ENCODE measurements around the gene PIGQ. TPM values are rescaled to one million over a fixed set of nuclear protein-coding genes. Genes with fewer than 3 reads are reported as not detected.

PIGQ gene
- total RNA-seq, 2 donors from 2014 or later, result 25.6 to 59.3 TPM

DNA sequence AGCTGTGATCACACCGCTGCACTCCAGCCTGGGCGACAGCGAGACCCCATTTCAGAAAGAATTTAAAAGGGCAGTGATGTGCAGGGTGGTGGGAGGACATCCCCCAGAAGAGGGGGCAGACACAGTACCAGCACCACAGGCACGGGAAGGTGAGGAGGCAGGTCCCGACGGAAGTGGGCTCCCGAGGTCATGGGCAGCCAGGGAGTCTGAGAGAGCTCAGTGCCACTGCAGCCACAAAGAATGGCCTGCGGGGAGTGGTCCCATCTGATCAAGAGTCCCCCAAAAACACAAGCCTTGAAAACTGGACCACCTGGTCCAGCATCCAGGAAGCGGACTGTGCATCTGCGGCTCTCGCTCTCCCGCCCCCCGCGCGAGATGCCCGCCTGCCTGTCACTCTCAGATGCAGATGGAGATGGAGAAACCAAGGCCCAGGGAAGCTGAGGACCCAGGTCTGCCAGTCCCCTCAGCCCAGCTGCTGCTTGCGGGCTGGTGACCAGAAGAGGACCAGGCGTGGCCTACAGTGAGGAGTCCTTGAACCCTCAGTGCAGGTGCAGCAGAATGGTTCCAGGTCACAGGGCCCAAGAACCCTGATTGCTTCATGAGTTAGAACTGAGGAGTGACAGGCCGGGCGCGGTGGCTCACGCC lies 46.5 kb upstream of the PIGQ start:
- intact Hi-C loops (cut with DNase I), result no loop called here
- H3K9ac ChIP-seq (ENCODE audit: low read depth in 2 of 2, low read length in 2 of 2), result no peak overlapping the region
- no peaks in the 10 kb centered on the region for H3K9me3 ChIP-seq
- H3K4me3 ChIP-seq, result no peak overlapping the region
- H3K4me1 ChIP-seq, result peaks cover 15% of the 10 kb centered on the region
- TF ChIP-seq, protein P1, sequence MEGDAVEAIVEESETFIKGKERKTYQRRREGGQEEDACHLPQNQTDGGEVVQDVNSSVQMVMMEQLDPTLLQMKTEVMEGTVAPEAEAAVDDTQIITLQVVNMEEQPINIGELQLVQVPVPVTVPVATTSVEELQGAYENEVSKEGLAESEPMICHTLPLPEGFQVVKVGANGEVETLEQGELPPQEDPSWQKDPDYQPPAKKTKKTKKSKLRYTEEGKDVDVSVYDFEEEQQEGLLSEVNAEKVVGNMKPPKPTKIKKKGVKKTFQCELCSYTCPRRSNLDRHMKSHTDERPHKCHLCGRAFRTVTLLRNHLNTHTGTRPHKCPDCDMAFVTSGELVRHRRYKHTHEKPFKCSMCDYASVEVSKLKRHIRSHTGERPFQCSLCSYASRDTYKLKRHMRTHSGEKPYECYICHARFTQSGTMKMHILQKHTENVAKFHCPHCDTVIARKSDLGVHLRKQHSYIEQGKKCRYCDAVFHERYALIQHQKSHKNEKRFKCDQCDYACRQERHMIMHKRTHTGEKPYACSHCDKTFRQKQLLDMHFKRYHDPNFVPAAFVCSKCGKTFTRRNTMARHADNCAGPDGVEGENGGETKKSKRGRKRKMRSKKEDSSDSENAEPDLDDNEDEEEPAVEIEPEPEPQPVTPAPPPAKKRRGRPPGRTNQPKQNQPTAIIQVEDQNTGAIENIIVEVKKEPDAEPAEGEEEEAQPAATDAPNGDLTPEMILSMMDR (IDR thresholded peaks at IDR 0.05), result no peak
- H3K36me3 ChIP-seq, result no peaks in the 10 kb centered on the region
- H3K27ac ChIP-seq, result no peak overlapping the region
- H3K27me3 ChIP-seq, result no peaks in the 10 kb centered on the region
- DNase-seq, result no peak

DNA sequence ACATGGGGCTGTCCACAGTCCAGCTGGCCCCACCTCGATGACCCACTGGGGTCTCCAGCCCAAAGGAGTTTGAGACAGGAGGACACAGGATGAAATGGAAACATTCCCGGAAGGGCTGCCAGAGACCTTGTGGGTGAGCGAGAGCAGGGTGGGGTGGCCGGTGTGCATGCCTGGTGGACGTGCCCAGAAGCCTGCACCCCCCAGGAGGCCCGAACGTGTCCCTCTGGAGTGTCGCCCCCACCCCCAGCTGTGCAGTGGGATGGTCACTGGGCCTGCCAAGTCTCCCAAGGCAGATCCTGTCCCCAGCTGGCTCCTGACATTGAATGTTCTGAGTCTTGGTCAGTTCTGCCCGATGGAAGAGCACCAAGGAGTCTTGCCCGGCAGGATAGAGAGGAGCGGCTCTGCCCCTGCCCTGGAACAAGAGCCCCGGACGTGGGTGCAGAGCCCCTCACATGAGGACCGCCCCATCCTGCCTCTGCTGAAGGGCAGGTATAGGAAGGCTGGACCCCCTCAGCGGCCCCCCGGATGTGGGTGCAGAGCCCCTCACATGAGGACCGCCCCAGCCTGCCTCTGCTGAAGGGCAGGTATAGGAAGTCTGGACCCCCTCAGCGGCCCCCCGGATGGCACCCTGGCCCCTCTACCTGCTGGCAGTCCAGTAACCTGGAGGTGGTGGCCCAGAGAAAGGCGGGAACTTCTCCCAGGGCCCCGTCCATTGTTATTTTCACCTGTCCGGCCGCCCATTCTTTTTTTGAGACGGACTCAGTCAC lies 45.3 kb upstream of the PIGQ start:
- no peak for DNase-seq
- Histone ChIP-seq H3K4me3 (no peak overlapping the region), H3K27ac (no peak overlapping the region), H3K4me1 (peaks cover 19% of the 10 kb centered on the region), H3K36me3 (no peaks in the 10 kb centered on the region), H3K9me3 (no peaks in the 10 kb centered on the region), H3K9ac (ENCODE audit: low read depth in 2 of 2, low read length in 2 of 2) (no peak overlapping the region), H3K27me3 (no peaks in the 10 kb centered on the region)
- TF ChIP-seq, protein P1 (IDR thresholded peaks at IDR 0.05), result no peak
- intact Hi-C loops (cut with DNase I), result no loop called here

DNA sequence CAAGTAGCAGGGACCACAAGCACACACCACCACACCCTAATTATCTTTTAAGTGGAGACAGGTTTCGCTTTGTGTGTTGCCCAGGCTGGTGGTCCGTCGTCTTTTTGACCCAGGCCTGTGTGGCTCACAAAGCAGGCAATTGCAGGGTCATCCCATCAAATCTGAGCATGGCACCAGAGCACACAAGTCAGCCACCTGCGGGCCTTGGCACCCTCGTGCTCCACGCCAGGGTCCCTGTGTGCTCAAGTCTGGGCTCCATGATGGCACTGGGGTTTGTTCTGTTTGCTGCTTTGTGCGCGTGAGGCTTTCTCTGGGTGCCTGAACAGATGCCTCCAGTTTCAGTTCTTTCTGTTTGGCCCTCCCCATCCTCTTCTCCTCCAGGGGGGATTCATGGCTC lies 44.6 kb upstream of the PIGQ start:
- intact Hi-C loops (cut with DNase I), result no loop called here
- H3K9me3 ChIP-seq, result no peaks in the 10 kb centered on the region
- no peaks in the 10 kb centered on the region for H3K27me3 ChIP-seq
- no peaks in the 10 kb centered on the region for H3K36me3 ChIP-seq
- H3K27ac ChIP-seq, result no peak overlapping the region
- no peak overlapping the region for H3K4me3 ChIP-seq
- DNase-seq, result no peak
- no peak overlapping the region for H3K9ac ChIP-seq (ENCODE audit: low read depth in 2 of 2, low read length in 2 of 2)
- TF ChIP-seq, protein P1 (IDR thresholded peaks at IDR 0.05), result no peak
- peaks cover 25% of the 10 kb centered on the region for H3K4me1 ChIP-seq

DNA sequence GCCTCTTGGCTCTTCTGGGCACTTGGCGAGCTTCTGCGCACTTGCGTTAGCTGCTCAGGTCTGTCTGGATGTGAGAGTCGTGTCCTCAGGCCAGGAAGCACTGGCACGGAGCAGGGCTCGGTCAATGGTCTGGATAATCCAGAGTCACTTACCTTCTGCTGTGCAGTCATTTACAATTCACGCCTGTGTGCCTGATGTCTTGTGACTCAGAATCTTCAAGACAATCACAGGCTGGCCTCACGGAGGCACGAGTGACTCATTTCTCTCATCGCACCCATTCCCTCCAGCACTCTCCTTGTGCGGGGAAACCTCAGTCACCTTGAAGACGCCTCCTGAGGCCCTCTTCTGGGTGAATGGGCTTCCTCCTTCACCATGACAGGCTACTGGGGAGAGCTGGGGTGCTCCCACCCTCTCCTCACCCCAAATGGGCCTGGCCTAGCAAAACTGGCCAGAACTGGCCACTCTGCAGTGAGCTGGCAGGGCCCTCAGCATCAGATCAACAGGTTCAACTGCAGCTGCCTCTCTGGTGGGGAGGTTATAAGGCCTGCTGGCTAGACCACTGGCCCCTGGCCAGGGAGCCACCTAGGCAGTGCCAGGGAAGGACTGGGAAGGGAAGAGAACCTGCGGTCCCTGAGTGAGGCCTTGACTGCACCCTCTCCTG lies 44.1 kb upstream of the PIGQ start:
- Histone ChIP-seq H3K9ac (ENCODE audit: low read depth in 2 of 2, low read length in 2 of 2) (peak overlapping the region; percentile 70 to 95), H3K4me3 (peak overlapping the region; percentile 92), H3K9me3 (no peaks in the 10 kb centered on the region), H3K4me1 (peaks cover 25% of the 10 kb centered on the region), H3K27ac (peak overlapping the region; percentile 43), H3K36me3 (no peaks in the 10 kb centered on the region), H3K27me3 (no peaks in the 10 kb centered on the region)
- TF ChIP-seq, protein P1 (IDR thresholded peaks at IDR 0.05), result no peak
- intact Hi-C loops (cut with DNase I), result no loop called here
- DNase-seq, result no peak

DNA sequence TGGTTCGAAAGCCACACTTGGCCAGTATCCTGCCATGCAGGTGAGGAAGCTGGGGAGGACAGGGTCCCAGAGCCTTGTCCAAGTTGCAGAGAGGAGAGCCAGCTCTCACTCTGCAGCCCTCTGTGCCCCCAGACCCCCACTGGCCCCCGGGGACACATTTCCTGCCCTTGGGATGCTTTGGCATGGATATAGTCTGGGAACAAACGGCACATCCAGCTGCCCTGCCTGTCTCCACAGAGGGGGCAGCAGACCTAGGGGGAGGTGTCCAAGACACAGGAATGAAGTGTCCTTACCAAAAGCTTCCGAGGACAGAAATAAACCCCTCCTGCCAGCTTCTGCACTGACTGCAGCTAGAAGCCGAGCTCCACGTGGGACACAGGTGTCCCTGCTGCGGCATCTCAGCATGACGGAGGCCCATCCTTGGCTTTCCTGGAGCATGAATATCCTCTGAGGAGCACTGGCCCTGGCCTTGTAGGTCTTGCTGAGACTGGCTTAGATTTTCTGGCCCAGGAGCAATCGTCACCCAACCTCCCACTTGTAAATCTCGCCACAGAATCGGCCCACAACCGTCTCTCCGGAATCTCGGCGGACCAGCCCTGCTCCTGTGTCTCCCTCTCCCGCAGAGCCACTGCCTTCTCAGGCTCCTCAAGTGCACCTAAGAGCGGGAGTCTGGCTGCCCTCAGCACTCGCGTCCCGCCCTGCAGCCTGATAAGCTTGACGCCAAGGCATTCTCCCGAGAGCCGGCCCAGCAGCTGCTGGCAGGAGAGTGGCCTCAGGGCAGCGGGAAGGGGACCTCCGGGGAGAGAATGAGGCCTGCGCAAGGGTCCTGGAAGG lies 43.4 kb upstream of the PIGQ start:
- intact Hi-C loops (cut with DNase I), result no loop called here
- H3K27me3 ChIP-seq, result no peaks in the 10 kb centered on the region
- peaks cover 25% of the 10 kb centered on the region for H3K4me1 ChIP-seq
- H3K4me3 ChIP-seq, result peak overlapping the region; percentile 92
- no peak for DNase-seq
- no peaks in the 10 kb centered on the region for H3K9me3 ChIP-seq
- peak overlapping the region; percentile 70 to 95 for H3K9ac ChIP-seq (ENCODE audit: low read depth in 2 of 2, low read length in 2 of 2)
- H3K36me3 ChIP-seq, result no peaks in the 10 kb centered on the region
- peak overlapping the region; percentile 94 for H3K27ac ChIP-seq
- TF ChIP-seq, protein P1 (IDR thresholded peaks at IDR 0.05), result no peak

Measured in colonic mucosa (tissue), 4 donors.